NCI-H2171 (cell line): Measurements from ENCODE around the gene MOCS2.

Experiments used
- DNase-seq: peaks from one replicate; lab custom pipeline; 2025; lab: John Stamatoyannopoulos, UW

MOCS2 gene

GRCh38 chr5:53092242-53092641 is 17.3 kb downstream of the MOCS2 start:
- DNase-seq, result no peak

GRCh38 chr5:53091289-53091688 is 18.3 kb downstream of the MOCS2 start:
- no peak for DNase-seq

GRCh38 chr5:53090229-53090628 is 19.3 kb downstream of the MOCS2 start:
- DNase-seq, result no peak

DNA sequence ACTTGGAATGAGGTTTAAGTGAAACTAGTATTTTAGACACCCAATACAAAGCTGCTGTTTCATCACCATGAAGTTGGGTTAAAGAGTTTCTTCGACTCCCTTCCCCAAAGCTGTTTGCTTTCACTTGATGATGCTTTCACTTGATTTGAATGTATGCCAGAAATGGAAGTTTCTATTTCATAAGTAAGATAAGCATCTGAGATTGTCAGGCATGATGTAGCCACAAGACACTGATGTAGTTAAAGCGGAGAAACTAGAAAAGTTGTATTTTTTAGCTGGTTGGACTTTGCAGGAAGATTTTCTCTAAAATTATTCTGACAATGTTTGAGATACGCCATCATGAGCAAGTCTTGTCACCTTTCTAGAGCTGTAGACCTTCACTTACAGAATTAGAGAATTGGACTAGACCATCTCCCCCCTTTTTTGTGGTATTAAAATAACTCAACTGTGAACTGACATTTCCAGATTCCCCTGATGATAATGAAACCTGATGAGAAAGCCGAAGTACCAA is 20.0 kb downstream of the MOCS2 start:
- DNase-seq, result no peak

GRCh38 chr5:53087621-53088121 is 21.9 kb downstream of the MOCS2 start:
- DNase-seq, result no peak

GRCh38 chr5:53087171-53087570 is 22.4 kb downstream of the MOCS2 start:
- DNase-seq, result no peak

GRCh38 chr5:53084546-53085255 is 24.9 kb downstream of the MOCS2 start:
- no peak for DNase-seq

- DNase-seq, result no peak
These were observed 25.6 kb downstream of the MOCS2 start for GRCh38 chr5:53083927-53084326.

DNA sequence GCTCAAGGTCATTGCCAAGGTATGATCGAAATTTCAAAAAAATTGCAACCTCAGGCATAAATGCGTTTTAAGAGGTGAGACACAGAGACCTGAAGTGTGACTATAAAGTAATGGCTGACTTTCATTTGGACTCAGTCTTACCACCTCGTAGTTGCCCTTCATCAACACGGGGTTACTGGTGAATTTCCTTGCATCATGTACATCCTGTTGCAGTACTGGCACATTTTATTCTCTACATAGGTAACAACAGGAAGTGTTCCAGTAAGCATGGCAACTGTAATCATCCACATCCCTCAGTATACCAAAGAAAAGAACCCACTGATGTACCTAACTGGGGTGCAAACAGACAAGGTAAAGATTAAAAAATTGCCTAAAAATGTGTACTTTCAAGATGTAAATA is 29.3 kb downstream of the MOCS2 start:
- DNase-seq, result no peak

DNA sequence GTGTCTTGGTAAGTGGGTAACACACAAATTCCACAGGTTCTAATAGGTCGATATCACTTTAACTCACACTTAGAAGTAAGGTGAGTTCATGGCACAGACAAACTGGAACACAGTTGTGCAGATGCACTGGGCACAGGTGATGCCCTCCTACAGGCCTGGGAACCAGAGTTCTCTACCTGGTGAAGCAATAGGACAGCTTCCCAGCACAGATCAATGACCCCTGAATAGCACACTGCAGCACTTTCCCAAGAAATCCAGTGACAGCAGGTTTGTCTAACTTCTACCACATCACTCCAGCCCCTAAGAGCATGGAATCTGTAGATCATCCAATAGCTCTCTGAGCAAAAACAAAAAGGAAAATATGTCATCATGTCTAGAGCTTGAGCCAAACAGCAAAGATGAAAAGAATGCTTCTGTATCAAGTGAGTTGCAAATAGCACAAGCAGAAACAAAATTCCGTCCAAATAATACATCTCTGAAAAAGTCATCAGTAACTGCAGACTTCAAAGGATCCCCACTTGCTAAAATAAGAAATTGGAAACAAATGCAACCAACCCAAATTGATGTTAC is 33.5 kb downstream of the MOCS2 start:
- DNase-seq, result no peak

DNA sequence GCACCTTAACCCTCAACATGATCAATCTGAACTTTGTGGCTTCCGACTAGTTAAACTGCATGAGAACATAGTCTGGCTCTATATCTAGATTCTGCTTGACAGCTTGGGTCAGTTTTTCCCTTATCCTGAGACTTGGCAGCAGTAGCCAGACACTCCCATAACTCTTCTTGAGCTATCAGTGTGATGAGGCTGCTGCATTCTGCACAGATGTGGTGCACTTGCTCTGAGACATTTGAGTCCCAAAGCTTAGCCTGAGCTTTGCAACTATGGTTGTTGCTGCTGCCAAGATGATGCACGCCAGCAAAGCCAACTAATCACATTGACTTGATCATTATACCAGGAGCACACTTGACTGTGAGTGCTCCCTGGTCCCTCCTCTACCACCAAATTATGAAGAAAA is 36.2 kb downstream of the MOCS2 start:
- DNase-seq, result no peak

- DNase-seq, result no peak
These were observed 37.8 kb downstream of the MOCS2 start for GRCh38 chr5:53071738-53072137.

DNA sequence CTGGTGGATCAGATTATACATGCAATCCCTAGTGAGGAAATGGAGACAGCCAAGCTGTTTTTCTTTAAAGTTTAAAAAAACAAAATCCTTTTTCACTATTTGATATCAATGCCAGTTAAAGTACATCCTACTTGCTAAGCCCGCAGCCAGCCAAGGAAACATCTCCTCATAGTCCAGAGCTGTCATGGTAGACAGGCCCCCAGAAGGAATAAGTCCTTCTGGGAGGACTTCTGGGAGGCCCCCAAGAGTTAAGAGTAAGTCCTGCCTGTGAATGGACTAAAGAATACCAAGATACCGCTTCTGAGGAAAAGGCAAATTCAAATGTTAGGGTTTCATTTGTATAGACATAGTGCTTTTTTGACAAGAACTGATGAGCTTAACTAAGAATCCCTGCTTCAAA is 38.3 kb downstream of the MOCS2 start:
- DNase-seq, result no peak

GRCh38 chr5:53069626-53070025 is 39.9 kb downstream of the MOCS2 start:
- no peak for DNase-seq

DNA sequence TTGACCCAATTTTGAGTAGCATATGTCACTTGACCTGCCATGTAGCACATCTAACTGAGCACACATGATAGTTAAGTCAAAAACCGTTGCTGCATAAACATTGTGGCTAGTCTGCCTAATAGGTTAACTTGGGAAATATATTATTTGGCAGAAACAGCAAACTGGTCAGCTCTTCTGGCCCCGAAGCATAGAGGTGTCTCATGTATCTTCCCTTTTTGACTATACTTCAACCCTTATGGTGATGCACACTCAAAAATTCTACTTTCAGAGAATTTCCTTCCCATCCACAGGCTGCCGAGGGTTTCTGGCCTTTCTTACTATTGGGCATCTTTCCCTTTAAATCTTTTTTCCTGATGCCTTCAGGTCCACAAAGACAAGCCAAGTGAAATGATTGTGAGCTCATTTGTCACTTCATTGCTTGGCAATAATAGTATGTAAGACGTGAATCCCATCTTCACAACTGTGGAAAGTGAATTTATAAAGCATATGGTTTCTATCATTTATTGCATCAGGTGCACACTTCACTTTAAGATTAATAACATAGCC is 41.2 kb downstream of the MOCS2 start:
- no peak for DNase-seq

DNA sequence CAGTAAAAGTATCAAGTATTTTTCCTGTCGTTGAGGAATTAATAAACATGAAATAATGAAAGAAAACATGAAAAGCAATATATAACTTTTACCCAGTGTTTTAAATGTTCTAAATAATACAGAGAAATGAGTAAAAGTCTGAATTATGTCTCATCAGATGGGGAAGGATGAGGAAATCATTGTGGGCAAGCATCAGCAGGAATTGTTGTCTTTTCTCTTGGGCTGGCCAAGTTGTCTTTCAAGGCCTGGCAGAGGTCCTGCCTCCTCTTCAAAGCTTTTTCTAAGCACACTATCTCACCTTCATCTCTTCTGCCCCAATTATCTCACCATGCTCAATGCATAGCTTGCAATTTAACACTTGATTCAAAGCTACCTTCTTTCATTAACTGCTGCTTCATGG is 41.9 kb downstream of the MOCS2 start:
- DNase-seq, result no peak

GRCh38 chr5:53066088-53066487 is 43.5 kb downstream of the MOCS2 start:
- no peak for DNase-seq

- no peak for DNase-seq
These were observed 45.8 kb downstream of the MOCS2 start for GRCh38 chr5:53063791-53064190.

DNA sequence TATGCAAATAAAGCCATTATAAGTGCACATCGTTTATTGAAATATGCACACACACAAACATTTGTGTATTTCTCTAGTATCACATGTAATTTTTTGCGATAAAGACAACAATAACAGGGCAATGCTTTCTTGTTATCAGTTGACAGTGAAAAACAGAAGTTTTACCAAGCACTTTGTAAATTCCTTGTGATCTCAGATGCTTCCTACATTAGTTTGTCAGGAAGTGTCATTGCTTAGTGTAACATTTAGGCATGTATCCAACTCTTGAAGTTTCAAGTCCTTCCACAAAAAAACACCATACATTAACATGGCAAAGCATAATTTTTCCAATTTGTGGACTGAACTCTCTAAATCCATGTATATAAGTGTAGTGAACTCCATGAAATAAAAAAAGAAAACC is 46.4 kb downstream of the MOCS2 start:
- no peak for DNase-seq

- no peak for DNase-seq
These were observed 50.3 kb downstream of the MOCS2 start for GRCh38 chr5:53059281-53059680.

GRCh38 chr5:53055365-53055764 is 54.2 kb downstream of the MOCS2 start:
- DNase-seq, result no peak

DNA sequence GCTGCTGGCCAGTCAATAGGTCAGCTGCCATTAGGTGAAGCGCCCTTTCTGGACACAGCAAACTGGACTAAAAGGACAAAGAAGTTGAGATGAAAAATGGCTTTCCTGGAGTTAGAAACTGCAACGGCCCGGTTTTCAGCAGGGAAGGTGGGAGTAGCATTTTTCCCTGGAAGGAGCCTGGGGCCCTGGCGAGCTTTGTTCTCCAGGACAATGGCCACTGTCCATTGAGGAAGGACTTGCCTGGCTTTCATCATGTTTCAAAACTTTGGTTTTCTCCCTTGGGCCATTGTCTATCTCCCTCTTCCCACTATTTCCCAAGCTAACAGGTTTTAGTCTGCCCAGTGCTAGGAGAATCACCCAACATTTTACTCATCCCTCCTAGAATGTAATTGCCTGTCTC is 56.2 kb downstream of the MOCS2 start:
- DNase-seq, result no peak

GRCh38 chr5:53052499-53052898 is 57.1 kb downstream of the MOCS2 start:
- DNase-seq, result no peak
